Activated naive CD4-positive, alpha-beta T cell treated with anti-CD3 and anti-CD28 coated beads, Interleukin-2, amount 50 U/mL, for 72 hours (primary cell): ENCODE data around the gene OR9K2. TPM values are rescaled to one million over a fixed set of nuclear protein-coding genes. Genes with fewer than 3 reads are reported as not detected.
"Not testable (repeated sequence)": the region's sequence is repeated elsewhere in the genome, so short reads cannot be mapped to it uniquely, and the experiment has no call there.

Experiments
- ATAC-seq, 2 donors: fragments of 150-1000 bp; cut with Tn5 transposase; 2 replicates each; pipeline ENCODE4 v1.10.0; 2021; ENCODE audit warnings: mild to moderate bottlenecking in 2 of 2, moderate library complexity in 2 of 2
- DNase-seq, 2 donors: peaks; one replicate each; pipeline ENCODE4 v3.0.0; 2021 to 2022; ENCODE audit warnings: low spot score in 2 of 2
- H3K27ac Mint-ChIP-seq, 2 donors: one replicate each; pipeline ENCODE4 v1.8.0; 2022; ENCODE audit warnings: mild to moderate bottlenecking in 2 of 2, mixed read lengths in 2 of 2
- H3K36me3 Mint-ChIP-seq, 2 donors: one replicate each; pipeline ENCODE4 v1.8.0; 2022; ENCODE audit warnings: mixed read lengths in 2 of 2
- H3K9me3 Mint-ChIP-seq, 2 donors: one replicate each; pipeline ENCODE4 v1.8.0; 2022; ENCODE audit warnings: mixed read lengths in 2 of 2
- total RNA-seq, 2 donors: library from RNA; stranded (reverse); gene quantifications; one replicate each; pipeline ENCODE4 v1.2.3, GENCODE V29; 2022

The OR9K2 gene, protein sequence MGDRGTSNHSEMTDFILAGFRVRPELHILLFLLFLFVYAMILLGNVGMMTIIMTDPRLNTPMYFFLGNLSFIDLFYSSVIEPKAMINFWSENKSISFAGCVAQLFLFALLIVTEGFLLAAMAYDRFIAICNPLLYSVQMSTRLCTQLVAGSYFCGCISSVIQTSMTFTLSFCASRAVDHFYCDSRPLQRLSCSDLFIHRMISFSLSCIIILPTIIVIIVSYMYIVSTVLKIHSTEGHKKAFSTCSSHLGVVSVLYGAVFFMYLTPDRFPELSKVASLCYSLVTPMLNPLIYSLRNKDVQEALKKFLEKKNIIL
- total RNA-seq, result not detected

DNA sequence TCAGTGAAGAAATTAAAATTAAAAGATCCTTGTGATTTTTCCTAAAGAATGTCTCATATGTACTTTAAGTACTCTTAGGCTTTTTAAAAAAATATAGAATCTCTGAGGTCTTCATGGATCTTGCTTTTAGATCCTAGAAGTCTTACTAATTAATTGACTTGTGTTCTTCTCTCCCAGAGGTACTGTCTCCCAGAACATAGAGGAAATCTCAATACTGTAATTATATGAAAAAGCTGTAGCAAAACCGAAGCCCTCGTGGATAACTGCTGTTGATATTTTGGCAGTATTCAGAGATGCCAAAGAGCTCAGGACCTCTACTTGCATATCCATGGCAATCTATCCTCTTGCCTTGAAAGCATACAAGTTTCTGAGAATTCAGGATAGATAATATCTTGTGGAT lies at the start of gene OR9K2:
Gene OR9K2, plus strand, starts transcription at position 301 of the 400 bp plus-strand sequence. CDS start 3,429 bp downstream, outside the sequence.
- ATAC-seq (no peak), DNase-seq (no peak)
- Mint-ChIP-seq H3K27ac (no peak within 1 kb of the TSS), H3K36me3 (no peaks in the 10 kb centered on the region), H3K9me3 (no peaks in the 10 kb centered on the region)

DNA sequence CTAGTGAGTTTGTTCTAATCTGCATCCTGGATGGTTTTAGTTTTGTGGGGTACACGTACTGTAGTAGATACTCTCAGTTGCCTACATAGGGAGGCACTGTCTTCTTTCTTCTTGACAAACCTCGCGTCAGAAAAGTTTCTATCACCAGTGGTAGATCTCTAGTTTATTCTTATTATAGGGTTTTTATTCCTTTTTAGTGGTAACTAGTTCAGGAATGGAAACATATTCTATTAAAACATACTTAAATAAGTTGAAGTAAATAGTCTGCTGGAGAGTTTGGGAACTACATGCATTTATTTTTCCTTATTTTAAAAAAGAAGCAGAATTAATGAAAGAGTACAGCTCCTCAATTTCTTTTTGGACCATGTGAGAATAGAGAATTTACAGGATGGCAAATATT lies 33.6 kb upstream of the OR9K2 start:
- no peak for ATAC-seq
- peaks cover 0 to under 1% of the 10 kb centered on the region in 2 donors for H3K36me3 Mint-ChIP-seq
- DNase-seq, result no peak
- no peak overlapping the region for H3K27ac Mint-ChIP-seq
- no peaks in the 10 kb centered on the region for H3K9me3 Mint-ChIP-seq

DNA sequence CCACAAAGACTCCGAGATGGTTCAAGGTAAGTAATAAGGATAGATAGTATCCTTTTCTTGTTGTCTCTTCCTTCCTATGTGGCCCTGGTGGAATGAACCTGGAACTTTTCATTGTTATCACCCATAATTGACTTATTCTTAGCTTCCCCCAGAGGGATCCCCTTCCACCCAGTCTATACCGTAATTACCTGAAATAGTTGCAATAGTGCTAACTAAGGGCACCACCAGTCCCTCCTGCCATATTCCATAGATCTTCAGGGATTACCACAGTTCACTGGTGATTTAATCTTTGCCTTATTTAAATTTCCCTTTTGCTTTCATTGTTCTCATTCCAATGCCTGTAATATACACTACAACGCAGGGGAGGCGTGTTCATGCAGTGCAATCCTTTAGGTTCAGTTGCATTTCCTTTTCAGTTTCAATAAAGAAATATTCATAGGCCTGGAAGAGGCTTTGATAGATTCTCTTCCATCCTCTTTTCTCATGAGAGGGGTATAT lies 13.8 kb upstream of the OR9K2 start:
- no peak for DNase-seq
- no peaks in the 10 kb centered on the region for H3K9me3 Mint-ChIP-seq
- H3K36me3 Mint-ChIP-seq, result no peaks in the 10 kb centered on the region
- no peak for ATAC-seq
- H3K27ac Mint-ChIP-seq, result no peak overlapping the region

DNA sequence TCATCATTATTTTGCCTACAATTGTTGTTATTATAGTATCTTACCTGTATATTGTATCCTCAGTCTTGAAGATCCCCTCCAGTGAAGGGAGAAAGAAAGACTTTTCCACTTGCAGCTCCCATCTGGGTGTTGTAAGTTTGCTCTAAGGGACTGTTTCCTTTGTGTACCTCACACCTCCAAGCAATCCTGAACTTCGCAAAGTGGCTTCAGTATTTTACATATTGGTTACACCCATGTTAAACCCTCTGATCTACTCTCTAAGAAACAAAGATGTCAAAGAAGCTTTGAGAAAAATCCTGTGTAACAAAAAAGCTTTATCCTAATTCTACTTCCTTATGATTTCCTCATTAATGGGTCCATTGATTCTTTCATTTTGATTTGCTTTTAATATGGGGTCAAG lies 10.1 kb upstream of the OR9K2 start:
- DNase-seq (no peak), ATAC-seq (no peak)
- no peaks in the 10 kb centered on the region for H3K9me3 Mint-ChIP-seq
- H3K27ac Mint-ChIP-seq, result no peak overlapping the region
- no peaks in the 10 kb centered on the region for H3K36me3 Mint-ChIP-seq

DNA sequence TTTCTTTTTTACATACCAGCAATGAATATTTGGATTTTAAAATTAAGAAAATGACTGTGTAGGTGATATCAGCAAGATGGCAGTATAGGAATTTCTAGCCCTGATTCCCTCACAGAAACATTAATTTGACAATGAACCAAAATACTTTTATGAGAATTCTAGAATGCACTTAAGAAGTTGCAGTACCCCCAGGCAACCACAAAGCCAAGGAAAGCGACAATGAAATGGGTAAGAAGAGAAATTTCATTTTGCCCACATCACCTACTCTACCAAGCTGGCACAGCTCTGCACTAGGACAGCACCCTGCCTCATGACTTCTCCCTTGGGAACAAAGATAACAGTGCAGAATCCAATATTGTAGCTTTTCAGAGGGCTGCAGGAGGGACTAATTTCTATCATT lies 6.6 kb downstream of the OR9K2 start:
- no peak for ATAC-seq

DNA sequence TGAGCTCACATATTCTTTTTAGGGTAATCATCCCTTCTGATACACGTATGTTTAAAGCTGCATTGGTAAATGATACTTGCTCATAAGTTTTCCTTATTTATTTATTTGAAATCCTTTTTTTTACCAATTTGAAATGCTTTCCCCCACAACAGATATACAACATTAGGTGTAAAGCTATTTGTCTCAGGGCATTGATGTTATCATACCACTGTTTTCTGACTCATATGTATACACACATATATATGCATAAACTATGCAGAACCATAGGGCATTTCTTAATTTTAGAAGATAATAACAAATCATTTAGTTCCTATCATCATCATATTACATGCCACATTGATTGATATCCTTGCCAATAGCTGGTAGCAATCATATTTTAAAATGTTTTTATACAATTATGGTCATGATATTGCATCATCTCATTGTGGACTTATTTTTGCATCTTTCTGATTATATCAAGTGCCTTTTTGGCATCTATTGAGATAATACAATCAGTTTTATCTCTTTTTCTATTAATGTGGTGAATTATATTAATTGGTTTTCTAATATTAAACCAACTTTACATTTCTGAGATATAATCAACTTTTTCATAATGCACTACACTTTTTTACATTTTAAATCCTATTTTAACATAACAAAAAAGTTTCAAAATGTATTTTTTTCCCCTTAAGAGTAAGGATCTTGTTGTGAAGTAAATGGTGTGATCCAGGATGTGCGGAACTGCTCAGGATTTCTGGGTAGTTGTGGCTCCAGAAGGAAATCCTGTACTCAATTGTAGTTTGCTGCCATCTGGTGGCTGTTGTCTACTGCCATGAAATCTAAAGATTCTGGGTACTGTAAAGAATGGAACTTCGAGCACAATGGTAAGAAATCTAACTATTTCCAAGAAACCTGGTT lies 16.7 kb downstream of the OR9K2 start:
- DNase-seq (peak in 1 of 2 donors; percentile 42), ATAC-seq (peak in 1 of 2 donors; percentile 35)
- H3K9me3 Mint-ChIP-seq, result no peaks in the 10 kb centered on the region
- no peaks in the 10 kb centered on the region for H3K36me3 Mint-ChIP-seq
- no peak overlapping the region for H3K27ac Mint-ChIP-seq

More for the DNA sequence above, 6.6 kb downstream of the OR9K2 start:
- H3K27ac Mint-ChIP-seq, result no peak overlapping the region
- no peak for DNase-seq
- H3K36me3 Mint-ChIP-seq, result no peaks in the 10 kb centered on the region
- no peaks in the 10 kb centered on the region for H3K9me3 Mint-ChIP-seq

DNA sequence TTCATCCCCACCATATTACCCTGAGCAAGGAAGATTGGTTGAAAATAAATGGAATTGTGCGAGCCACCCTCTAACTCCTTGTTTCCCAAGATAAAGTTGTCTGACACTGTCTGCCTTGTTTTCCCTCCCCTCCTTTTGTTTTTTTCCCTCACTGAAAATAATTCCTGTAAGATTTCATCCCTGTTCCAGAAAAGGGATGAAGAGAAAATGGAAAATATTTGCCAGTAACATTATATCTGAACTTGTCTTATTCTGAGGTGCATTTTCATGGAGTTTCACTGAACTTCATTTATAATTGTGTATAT lies 17.3 kb downstream of the OR9K2 start:
- DNase-seq, result no peak
- Mint-ChIP-seq H3K36me3 (no peaks in the 10 kb centered on the region), H3K27ac (no peak overlapping the region), H3K9me3 (no peaks in the 10 kb centered on the region)
- no peak for ATAC-seq

DNA sequence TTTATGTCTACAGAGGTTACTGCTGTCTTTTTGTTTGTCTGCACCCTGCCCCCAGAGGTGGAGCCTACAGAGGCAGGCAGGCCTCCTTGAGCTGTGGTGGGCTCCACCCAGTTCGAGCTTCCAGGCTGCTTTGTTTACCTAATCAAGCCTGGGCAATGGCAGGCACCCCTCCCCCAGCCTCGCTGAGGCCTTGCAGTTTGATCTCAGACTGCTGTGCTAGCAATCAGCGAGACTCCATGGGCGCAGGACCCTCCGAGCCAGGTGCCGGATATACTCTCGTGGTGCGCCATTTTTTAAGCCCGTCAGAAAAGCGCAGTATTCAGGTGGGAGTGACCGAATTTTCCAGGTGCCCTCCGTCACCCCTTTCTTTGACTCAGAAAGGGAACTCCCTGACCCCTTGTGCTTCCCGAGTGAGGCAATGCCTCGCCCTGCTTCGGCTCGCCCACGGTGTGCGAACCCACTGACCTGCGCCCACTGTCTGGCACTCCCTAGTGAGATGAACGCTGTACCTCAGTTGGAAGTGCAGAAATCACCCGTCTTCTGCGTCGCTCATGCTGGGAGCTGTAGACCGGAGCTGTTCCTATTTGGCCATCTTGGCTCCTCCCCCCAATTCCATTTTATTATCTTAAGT lies 40.9 kb downstream of the OR9K2 start:
- not testable (repeated sequence) for H3K36me3 Mint-ChIP-seq

DNA sequence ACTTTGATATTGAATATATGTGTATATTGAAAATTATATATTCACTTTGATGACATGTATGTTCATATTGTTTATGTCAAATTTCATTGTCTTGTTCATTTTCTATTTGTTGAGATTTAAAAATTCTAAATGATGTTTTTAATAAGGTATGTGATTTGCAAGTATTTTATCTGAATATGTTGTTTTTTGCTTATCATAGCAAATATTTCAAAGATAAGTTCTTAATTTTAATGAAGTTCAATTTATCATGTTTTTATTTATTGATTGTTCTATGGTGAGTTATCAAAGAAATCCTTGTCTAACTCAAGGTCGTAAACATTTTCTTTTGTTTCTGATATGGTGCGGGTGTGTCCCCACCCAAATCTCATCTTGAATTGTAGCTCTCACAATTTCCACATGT lies 45.2 kb downstream of the OR9K2 start:
- no peak for DNase-seq
- no peaks in the 10 kb centered on the region for H3K36me3 Mint-ChIP-seq
- no peak overlapping the region for H3K27ac Mint-ChIP-seq

More for the DNA sequence above, 40.9 kb downstream of the OR9K2 start:
- not testable (repeated sequence) for DNase-seq, ATAC-seq, H3K9me3 Mint-ChIP-seq
- H3K27ac Mint-ChIP-seq, result peak overlapping the region in 1 of 2 donors; percentile 14

DNA sequence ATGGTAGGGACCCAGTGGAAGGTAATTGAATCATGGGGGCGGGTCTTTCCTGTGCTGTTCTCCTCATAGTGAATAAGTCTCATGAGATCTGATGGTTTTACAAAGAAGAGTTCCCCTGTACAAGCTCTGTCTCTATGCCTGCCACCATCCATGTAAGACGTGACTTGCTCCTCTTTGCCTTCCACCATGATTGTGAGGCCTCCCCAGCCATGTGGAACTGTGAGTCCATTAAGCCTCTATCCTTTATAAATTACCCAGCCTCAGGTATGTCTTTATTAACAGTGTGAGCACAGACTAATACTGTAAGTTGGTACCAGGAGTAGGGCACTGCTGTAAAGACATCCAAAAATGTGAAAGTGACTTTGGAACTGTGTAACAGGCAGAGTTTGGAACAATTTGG lies 45.6 kb downstream of the OR9K2 start:
- H3K9me3 Mint-ChIP-seq, DNase-seq, ATAC-seq, H3K36me3 Mint-ChIP-seq: not testable (repeated sequence)
- peak overlapping the region in 1 of 2 donors; percentile 51 for H3K27ac Mint-ChIP-seq

More for the DNA sequence above, 45.2 kb downstream of the OR9K2 start:
- peaks cover 0 to 4% of the 10 kb centered on the region in 2 donors for H3K9me3 Mint-ChIP-seq
- no peak for ATAC-seq

DNA sequence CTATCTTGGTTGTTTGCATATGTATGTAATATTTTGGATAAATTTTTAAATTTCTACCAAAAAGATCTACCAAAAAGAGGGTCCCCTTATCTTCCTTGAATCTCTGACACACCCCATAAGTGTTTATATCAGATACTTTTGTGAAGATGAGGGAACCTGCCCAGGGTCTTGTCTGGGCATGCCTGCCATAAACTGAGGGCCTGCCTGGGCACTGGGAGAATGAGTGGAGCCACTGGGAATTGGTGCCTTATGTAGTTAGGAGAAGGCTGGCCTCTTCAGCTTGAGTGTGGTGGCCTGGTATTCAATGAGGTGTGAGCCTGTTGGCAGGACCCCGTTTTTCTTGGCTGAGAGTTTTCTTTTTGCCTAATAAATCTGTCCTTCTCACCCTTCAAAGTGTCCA lies 46.5 kb downstream of the OR9K2 start:
- ATAC-seq (no peak), DNase-seq (no peak)
- Mint-ChIP-seq H3K27ac (no peak overlapping the region), H3K9me3 (peaks cover under 1 to 4% of the 10 kb centered on the region in 2 donors), H3K36me3 (no peaks in the 10 kb centered on the region)

DNA sequence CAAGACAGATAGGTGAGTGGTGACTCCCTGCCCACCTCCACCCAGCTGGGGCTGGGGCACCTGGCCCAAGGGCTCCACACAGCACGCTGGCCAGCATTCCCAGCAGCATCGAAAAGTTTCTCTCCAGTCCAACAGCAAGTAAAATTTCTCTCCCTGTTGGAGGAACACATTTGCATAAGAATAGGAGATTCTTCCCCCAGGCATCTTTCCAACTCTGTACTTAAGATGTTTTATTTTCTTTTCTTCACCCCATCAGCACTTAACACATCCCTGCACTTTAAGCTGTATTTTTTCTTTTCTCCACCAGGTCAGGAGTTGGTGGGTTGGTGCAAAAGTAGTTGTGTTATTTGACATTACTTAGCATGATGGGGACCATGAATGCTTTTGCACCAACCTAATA lies 47.2 kb downstream of the OR9K2 start:
- H3K9me3 Mint-ChIP-seq, result peaks cover 4 to 8% of the 10 kb centered on the region in 2 donors
- peaks cover 0 to 8% of the 10 kb centered on the region in 2 donors for H3K36me3 Mint-ChIP-seq
- ATAC-seq (no peak), DNase-seq (no peak)
- peak overlapping the region in 1 of 2 donors; percentile 52 for H3K27ac Mint-ChIP-seq

Other genes with a start within 250 kb of the OR9K2 start
- gene TESPA1, start 141.6 kb upstream of the OR9K2 start, total RNA-seq, result 10 to 100 TPM; 94.7 to 95.8 TPM
- not detected for gene NEUROD4, start 106.4 kb upstream of the OR9K2 start, total RNA-seq
- gene OR10A7, start 94.6 kb downstream of the OR9K2 start, total RNA-seq, result not detected
- not detected for gene OR6C74, start 118.2 kb downstream of the OR9K2 start, total RNA-seq
- gene OR6C6, start 170.2 kb downstream of the OR9K2 start, total RNA-seq, result not detected
- not detected for gene OR6C1, start 187.9 kb downstream of the OR9K2 start, total RNA-seq
- not detected for gene OR6C3, start 204.3 kb downstream of the OR9K2 start, total RNA-seq
- gene OR6C75, start 236.6 kb downstream of the OR9K2 start, total RNA-seq, result not detected